Left cardiac atrium (tissue), 4 donors: ENCODE data around the gene AGPS. TPM values are rescaled to one million over a fixed set of nuclear protein-coding genes. Genes with fewer than 3 reads are reported as not detected.
"Not testable (repeated sequence)": the region's sequence is repeated elsewhere in the genome, so short reads cannot be mapped to it uniquely, and the experiment has no call there.

Source experiments
- ATAC-seq, 2 donors: fragments of 200-7000 bp; cut with Tn5 transposase; one replicate each; pipeline ENCODE4 v1.9.1; 2020; ENCODE audit warnings: mild to moderate bottlenecking in 2 of 2, moderate library complexity in 2 of 2
- DNase-seq: peaks from one replicate; pipeline ENCODE4 v3.0.0-alpha.2; 2020
- intact Hi-C, 2 donors: fragments of 100-400 bp; cut with DNase I; formaldehyde crosslinking; loops; one replicate each; pipeline versions ENCODE4 v1.14.1 to v1.15.1; 2022 to 2023
- total RNA-seq, 2 donors: library from RNA; stranded (reverse); fragmentation: NEBNext Ultra II Directional; extraction: Animal tissue kit (Norgen Biotek cat#: 25700); gene quantifications; one replicate each; pipeline ENCODE4 v1.2.1, GENCODE V29; 2021
- donor health status: DM: no; HTN: yes; CAD: no.
- donor health status: DM: no; HTN: yes; CAD: no; lungs with severe emphysema.
- donor health status: DM: yes; HTN: yes; CAD: no.
- donor health status: Dilated cardiomyopathy.

Gene AGPS
- total RNA-seq, 2 donors from 2014 or later, result 25.9 to 27.4 TPM

- DNase-seq, result no peak
- no peak for ATAC-seq
- intact Hi-C loops, result no loop called here
These were observed 11.7 kb downstream of the AGPS start for GRCh38 chr2:177404243-177404642.

- ATAC-seq, result no peak
- intact Hi-C loops, result no loop called here
- no peak for DNase-seq
These were observed 12.6 kb downstream of the AGPS start for GRCh38 chr2:177405029-177405692.

- DNase-seq, result no peak
- no peak for ATAC-seq
- intact Hi-C loops, result no loop called here
These were observed 13.6 kb downstream of the AGPS start for GRCh38 chr2:177406182-177406581.

- ATAC-seq (no peak), DNase-seq (no peak)
- intact Hi-C loops, result no loop called here
These were observed 14.5 kb downstream of the AGPS start for GRCh38 chr2:177407031-177407430.

- DNase-seq, intact Hi-C loops, ATAC-seq: not testable (repeated sequence)
These were observed 18.1 kb downstream of the AGPS start for GRCh38 chr2:177410629-177411028.

- ATAC-seq (no peak), DNase-seq (no peak)
- intact Hi-C loops, result loop anchor here in 1 of 2 donors (2.0 kb wide), 1 partner anchor 79 kb away; no protein-coding TSS in a partner anchor
These were observed 21.1 kb downstream of the AGPS start for GRCh38 chr2:177413703-177414102.

- intact Hi-C loops, result loop anchor here (5.0 kb wide), 2 partner anchors 87 to 257 kb away; no protein-coding TSS in a partner anchor
- peak; percentile 38 to 51 for ATAC-seq
- DNase-seq, result no peak
These were observed 26.7 kb downstream of the AGPS start for GRCh38 chr2:177419274-177419673.

- intact Hi-C loops, result no loop called here
- no peak for DNase-seq
- ATAC-seq, result no peak
These were observed 29.7 kb downstream of the AGPS start for GRCh38 chr2:177422271-177422670.

- ATAC-seq, DNase-seq, intact Hi-C loops: not testable (repeated sequence)
These were observed 31.5 kb downstream of the AGPS start for GRCh38 chr2:177424120-177424519.

GRCh38 chr2:177424620-177425019 is 32.0 kb downstream of the AGPS start:
- ATAC-seq, intact Hi-C loops, DNase-seq: not testable (repeated sequence)

- DNase-seq, result no peak
- intact Hi-C loops, result no loop called here
- ATAC-seq, result no peak
These were observed 34.7 kb downstream of the AGPS start for GRCh38 chr2:177427316-177427715.

GRCh38 chr2:177427936-177428335 is 35.4 kb downstream of the AGPS start:
- DNase-seq, intact Hi-C loops, ATAC-seq: not testable (repeated sequence)

- intact Hi-C loops, result no loop called here
- no peak for DNase-seq
- peak in 1 of 2 donors; percentile 84 for ATAC-seq
These were observed 37.2 kb downstream of the AGPS start for GRCh38 chr2:177429688-177430325.

GRCh38 chr2:177430411-177430810 is 37.8 kb downstream of the AGPS start:
- DNase-seq (no peak), ATAC-seq (peak in 1 of 2 donors; percentile 21)
- intact Hi-C loops, result no loop called here

GRCh38 chr2:177431111-177431725 is 38.6 kb downstream of the AGPS start:
- DNase-seq, intact Hi-C loops, ATAC-seq: not testable (repeated sequence)

- DNase-seq, result no peak
- no peak for ATAC-seq
- intact Hi-C loops, result no loop called here
These were observed 40.1 kb downstream of the AGPS start for GRCh38 chr2:177432703-177433102.

GRCh38 chr2:177433402-177433801 is 40.8 kb downstream of the AGPS start:
- DNase-seq, result no peak
- ATAC-seq, result no peak
- intact Hi-C loops, result no loop called here

GRCh38 chr2:177434475-177434874 is 41.9 kb downstream of the AGPS start:
- ATAC-seq, result no peak
- no peak for DNase-seq
- intact Hi-C loops, result no loop called here

GRCh38 chr2:177445200-177445599 is 52.6 kb downstream of the AGPS start:
- DNase-seq, result no peak
- intact Hi-C loops, result no loop called here
- no peak for ATAC-seq

- intact Hi-C loops, result no loop called here
- no peak for ATAC-seq
- DNase-seq, result no peak
These were observed 55.5 kb downstream of the AGPS start for GRCh38 chr2:177448031-177448430.
